WTC11 (cell line): ENCODE measurements around the gene MEGF11.

Experiments used
- ATF3 ChIP-seq: sonication (generic); formaldehyde crosslinking; conservative IDR thresholded peaks from 2 replicates; pipeline ENCODE4 v1.8.1; 2022; ENCODE audit warnings: mild to moderate bottlenecking, missing genetic modification reagents
- CTCF ChIP-seq: fragments of 200-600 bp; IDR thresholded peaks from 2 replicates; pipeline ENCODE4 v1.8.0; 2022; ENCODE audit warnings: antibody characterized with exemption
- ELF4 ChIP-seq: sonication (generic); formaldehyde crosslinking; IDR thresholded peaks from 2 replicates; pipeline ENCODE4 v1.8.1; 2022; ENCODE audit warnings: low read depth, mild to moderate bottlenecking, moderate library complexity, missing genetic modification reagents
- GTF2I ChIP-seq: fragments of 250-450 bp; sonication (Bioruptor Pico); conservative IDR thresholded peaks from 2 replicates; pipeline ENCODE4 v1.4.0; 2021; ENCODE audit warnings: mild to moderate bottlenecking
- IRF2 ChIP-seq: sonication (generic); formaldehyde crosslinking; IDR thresholded peaks from 2 replicates; pipeline ENCODE4 v1.8.0; 2022; ENCODE audit warnings: low read depth, missing genetic modification reagents, borderline replicate concordance
- JUN ChIP-seq: sonication (generic); formaldehyde crosslinking; IDR thresholded peaks from 2 replicates; pipeline ENCODE4 v1.8.0; 2023; ENCODE audit warnings: mild to moderate bottlenecking, missing genetic modification reagents
- MAX ChIP-seq: sonication (generic); formaldehyde crosslinking; IDR thresholded peaks from 2 replicates; pipeline ENCODE4 v1.8.0; 2022; ENCODE audit warnings: mild to moderate bottlenecking, missing genetic modification reagents
- OVOL2 ChIP-seq: fragments of 250-450 bp; sonication (Bioruptor Pico); IDR thresholded peaks from 2 replicates; pipeline ENCODE4 v1.9.0; 2021; ENCODE audit warnings: mild to moderate bottlenecking, borderline replicate concordance
- USF2 ChIP-seq: sonication (generic); formaldehyde crosslinking; IDR thresholded peaks from 2 replicates; pipeline ENCODE4 v1.8.1; 2023; ENCODE audit warnings: mild to moderate bottlenecking, missing genetic modification reagents, moderate library complexity
- ZNF121 ChIP-seq: sonication (generic); formaldehyde crosslinking; IDR thresholded peaks from 2 replicates; pipeline ENCODE4 v1.8.0; 2023; ENCODE audit warnings: missing genetic modification reagents
- ZNF138 ChIP-seq: sonication (generic); formaldehyde crosslinking; conservative IDR thresholded peaks from 2 replicates; pipeline ENCODE4 v1.8.1; 2022; ENCODE audit warnings: mild to moderate bottlenecking, moderate library complexity, missing genetic modification reagents

GRCh38 chr15:66021496-66022162, 231.9 kb downstream of the MEGF11 start:
- TF ChIP-seq JUN (CRISPR knock-in tag) (no peak), ATF3 (no peak), ELF4 (CRISPR knock-in tag) (no peak), USF2 (CRISPR knock-in tag) (no peak), MAX (CRISPR knock-in tag) (no peak), ZNF121 (no peak), ZNF138 (CRISPR knock-in tag) (no peak), CTCF (no peak), OVOL2 (CRISPR knock-in tag) (no peak), GTF2I (CRISPR knock-in tag) (no peak), IRF2 (CRISPR knock-in tag) (no peak)
